ENCODE measurements around the gene CSPG4. TPM values are rescaled to one million over a fixed set of nuclear protein-coding genes. Genes with fewer than 3 reads are reported as not detected.

CSPG4 gene
- total and polyA plus RNA-seq, 10 of the 15 experiments (the other 5 are each of a cell fraction or from before 2014, with no cell fraction given): 0.02 to 2.2 (median 0.76) TPM

DNA sequence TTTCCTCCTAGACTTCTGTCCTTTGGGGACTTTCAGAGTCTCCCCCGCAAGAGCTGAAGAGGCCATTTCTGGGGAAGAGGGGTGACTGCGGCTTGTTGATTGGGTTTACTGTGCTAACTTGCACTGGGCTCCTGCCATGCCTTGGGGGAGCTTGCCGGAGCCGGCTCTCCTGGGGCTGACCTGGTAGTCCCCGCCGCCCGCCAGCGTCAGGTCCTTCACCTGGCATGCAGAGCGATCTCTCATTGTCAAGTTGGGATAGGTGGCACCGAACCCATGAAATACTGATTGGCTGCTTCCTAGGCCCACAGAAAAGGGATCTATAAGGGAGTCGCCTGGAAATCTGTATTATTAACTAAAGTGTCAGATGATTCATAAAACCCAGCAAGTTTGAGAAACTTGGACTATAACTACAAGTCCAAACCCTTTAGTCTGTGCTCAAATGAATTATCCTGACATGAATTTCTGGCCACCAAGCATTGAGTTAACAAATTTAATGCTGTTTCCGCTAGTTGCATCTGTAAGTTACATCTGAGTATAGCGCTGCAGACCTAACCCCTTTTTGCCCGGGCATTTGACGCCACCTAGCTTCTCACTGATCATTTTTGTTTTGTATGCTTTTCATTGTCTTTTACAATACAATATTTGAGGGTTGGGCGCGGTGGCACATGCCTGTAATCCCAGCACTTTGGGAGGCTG lies 72.0 kb downstream of the CSPG4 start (continued):
- no peak for TF ChIP-seq BACH1 (IDR thresholded peaks at IDR 0.05; ENCODE audit: borderline replicate concordance)
- TF ChIP-seq RCOR1 (conservative IDR thresholded peaks at IDR 0.05; ENCODE audit: low read depth, low read length): no peak
- no peak for TF ChIP-seq PAX5 (IDR thresholded peaks at IDR 0.05; ENCODE audit: borderline replicate concordance, low read depth, low read length)
- TF ChIP-seq MTA2 (IDR thresholded peaks at IDR 0.05; ENCODE audit: low read depth): no peak
- TF ChIP-seq SMAD1 (IDR thresholded peaks at IDR 0.05; ENCODE audit: low read depth, partially characterized antibody): peak; percentile 12
- TF ChIP-seq KDM1A (IDR thresholded peaks at IDR 0.05; ENCODE audit: borderline replicate concordance): no peak
- TF ChIP-seq CREM (IDR thresholded peaks at IDR 0.05; ENCODE audit: low read depth): no peak
- TF ChIP-seq JUND (IDR thresholded peaks at IDR 0.05; ENCODE audit: low read depth, low read length): no peak
- no peak for TF ChIP-seq RUNX3 (IDR thresholded peaks at IDR 0.05; ENCODE audit: low read length)
- TF ChIP-seq FOS (IDR thresholded peaks at IDR 0.05; ENCODE audit: borderline replicate concordance, extremely low read depth, insufficient read length): no peak
- TF ChIP-seq, protein P1, sequence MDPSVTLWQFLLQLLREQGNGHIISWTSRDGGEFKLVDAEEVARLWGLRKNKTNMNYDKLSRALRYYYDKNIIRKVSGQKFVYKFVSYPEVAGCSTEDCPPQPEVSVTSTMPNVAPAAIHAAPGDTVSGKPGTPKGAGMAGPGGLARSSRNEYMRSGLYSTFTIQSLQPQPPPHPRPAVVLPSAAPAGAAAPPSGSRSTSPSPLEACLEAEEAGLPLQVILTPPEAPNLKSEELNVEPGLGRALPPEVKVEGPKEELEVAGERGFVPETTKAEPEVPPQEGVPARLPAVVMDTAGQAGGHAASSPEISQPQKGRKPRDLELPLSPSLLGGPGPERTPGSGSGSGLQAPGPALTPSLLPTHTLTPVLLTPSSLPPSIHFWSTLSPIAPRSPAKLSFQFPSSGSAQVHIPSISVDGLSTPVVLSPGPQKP (IDR thresholded peaks at IDR 0.05; ENCODE audit: low read depth, low read length): no peak
- TF ChIP-seq, protein P2, sequence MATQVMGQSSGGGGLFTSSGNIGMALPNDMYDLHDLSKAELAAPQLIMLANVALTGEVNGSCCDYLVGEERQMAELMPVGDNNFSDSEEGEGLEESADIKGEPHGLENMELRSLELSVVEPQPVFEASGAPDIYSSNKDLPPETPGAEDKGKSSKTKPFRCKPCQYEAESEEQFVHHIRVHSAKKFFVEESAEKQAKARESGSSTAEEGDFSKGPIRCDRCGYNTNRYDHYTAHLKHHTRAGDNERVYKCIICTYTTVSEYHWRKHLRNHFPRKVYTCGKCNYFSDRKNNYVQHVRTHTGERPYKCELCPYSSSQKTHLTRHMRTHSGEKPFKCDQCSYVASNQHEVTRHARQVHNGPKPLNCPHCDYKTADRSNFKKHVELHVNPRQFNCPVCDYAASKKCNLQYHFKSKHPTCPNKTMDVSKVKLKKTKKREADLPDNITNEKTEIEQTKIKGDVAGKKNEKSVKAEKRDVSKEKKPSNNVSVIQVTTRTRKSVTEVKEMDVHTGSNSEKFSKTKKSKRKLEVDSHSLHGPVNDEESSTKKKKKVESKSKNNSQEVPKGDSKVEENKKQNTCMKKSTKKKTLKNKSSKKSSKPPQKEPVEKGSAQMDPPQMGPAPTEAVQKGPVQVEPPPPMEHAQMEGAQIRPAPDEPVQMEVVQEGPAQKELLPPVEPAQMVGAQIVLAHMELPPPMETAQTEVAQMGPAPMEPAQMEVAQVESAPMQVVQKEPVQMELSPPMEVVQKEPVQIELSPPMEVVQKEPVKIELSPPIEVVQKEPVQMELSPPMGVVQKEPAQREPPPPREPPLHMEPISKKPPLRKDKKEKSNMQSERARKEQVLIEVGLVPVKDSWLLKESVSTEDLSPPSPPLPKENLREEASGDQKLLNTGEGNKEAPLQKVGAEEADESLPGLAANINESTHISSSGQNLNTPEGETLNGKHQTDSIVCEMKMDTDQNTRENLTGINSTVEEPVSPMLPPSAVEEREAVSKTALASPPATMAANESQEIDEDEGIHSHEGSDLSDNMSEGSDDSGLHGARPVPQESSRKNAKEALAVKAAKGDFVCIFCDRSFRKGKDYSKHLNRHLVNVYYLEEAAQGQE (IDR thresholded peaks at IDR 0.05; ENCODE audit: low read depth, low read length): no peak
- TF ChIP-seq, protein P3, sequence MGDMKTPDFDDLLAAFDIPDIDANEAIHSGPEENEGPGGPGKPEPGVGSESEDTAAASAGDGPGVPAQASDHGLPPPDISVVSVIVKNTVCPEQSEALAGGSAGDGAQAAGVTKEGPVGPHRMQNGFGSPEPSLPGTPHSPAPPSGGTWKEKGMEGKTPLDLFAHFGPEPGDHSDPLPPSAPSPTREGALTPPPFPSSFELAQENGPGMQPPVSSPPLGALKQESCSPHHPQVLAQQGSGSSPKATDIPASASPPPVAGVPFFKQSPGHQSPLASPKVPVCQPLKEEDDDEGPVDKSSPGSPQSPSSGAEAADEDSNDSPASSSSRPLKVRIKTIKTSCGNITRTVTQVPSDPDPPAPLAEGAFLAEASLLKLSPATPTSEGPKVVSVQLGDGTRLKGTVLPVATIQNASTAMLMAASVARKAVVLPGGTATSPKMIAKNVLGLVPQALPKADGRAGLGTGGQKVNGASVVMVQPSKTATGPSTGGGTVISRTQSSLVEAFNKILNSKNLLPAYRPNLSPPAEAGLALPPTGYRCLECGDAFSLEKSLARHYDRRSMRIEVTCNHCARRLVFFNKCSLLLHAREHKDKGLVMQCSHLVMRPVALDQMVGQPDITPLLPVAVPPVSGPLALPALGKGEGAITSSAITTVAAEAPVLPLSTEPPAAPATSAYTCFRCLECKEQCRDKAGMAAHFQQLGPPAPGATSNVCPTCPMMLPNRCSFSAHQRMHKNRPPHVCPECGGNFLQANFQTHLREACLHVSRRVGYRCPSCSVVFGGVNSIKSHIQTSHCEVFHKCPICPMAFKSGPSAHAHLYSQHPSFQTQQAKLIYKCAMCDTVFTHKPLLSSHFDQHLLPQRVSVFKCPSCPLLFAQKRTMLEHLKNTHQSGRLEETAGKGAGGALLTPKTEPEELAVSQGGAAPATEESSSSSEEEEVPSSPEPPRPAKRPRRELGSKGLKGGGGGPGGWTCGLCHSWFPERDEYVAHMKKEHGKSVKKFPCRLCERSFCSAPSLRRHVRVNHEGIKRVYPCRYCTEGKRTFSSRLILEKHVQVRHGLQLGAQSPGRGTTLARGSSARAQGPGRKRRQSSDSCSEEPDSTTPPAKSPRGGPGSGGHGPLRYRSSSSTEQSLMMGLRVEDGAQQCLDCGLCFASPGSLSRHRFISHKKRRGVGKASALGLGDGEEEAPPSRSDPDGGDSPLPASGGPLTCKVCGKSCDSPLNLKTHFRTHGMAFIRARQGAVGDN (IDR thresholded peaks at IDR 0.05): 0 out of 2 replicates have a peak, but pooled peaks have one; percentile 9
- TF ChIP-seq, protein P4, sequence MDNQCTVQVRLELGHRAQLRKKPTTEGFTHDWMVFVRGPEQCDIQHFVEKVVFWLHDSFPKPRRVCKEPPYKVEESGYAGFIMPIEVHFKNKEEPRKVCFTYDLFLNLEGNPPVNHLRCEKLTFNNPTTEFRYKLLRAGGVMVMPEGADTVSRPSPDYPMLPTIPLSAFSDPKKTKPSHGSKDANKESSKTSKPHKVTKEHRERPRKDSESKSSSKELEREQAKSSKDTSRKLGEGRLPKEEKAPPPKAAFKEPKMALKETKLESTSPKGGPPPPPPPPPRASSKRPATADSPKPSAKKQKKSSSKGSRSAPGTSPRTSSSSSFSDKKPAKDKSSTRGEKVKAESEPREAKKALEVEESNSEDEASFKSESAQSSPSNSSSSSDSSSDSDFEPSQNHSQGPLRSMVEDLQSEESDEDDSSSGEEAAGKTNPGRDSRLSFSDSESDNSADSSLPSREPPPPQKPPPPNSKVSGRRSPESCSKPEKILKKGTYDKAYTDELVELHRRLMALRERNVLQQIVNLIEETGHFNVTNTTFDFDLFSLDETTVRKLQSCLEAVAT (IDR thresholded peaks at IDR 0.05): 0 out of 2 replicates have a peak, but pooled peaks have one; percentile 20
- no peak for TF ChIP-seq CBFB (IDR thresholded peaks at IDR 0.05; ENCODE audit: low read depth)
- TF ChIP-seq, protein P5, sequence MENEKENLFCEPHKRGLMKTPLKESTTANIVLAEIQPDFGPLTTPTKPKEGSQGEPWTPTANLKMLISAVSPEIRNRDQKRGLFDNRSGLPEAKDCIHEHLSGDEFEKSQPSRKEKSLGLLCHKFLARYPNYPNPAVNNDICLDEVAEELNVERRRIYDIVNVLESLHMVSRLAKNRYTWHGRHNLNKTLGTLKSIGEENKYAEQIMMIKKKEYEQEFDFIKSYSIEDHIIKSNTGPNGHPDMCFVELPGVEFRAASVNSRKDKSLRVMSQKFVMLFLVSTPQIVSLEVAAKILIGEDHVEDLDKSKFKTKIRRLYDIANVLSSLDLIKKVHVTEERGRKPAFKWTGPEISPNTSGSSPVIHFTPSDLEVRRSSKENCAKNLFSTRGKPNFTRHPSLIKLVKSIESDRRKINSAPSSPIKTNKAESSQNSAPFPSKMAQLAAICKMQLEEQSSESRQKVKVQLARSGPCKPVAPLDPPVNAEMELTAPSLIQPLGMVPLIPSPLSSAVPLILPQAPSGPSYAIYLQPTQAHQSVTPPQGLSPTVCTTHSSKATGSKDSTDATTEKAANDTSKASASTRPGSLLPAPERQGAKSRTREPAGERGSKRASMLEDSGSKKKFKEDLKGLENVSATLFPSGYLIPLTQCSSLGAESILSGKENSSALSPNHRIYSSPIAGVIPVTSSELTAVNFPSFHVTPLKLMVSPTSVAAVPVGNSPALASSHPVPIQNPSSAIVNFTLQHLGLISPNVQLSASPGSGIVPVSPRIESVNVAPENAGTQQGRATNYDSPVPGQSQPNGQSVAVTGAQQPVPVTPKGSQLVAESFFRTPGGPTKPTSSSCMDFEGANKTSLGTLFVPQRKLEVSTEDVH (IDR thresholded peaks at IDR 0.05; ENCODE audit: low read depth, partially characterized antibody): no peak
- no peak; the same call in 1 of the 2 replicates for TF ChIP-seq NBN (IDR thresholded peaks at IDR 0.05)
